Right renal pelvis (tissue), 4 donors: ENCODE data around the gene TUBA3D. TPM values are rescaled to one million over a fixed set of nuclear protein-coding genes. Genes with fewer than 3 reads are reported as not detected.
"Not testable (repeated sequence)": the region's sequence is repeated elsewhere in the genome, so short reads cannot be mapped to it uniquely, and the experiment has no call there.

Experiments
- DNase-seq, 4 donors: peaks; one replicate each; pipeline ENCODE4 v3.0.0-alpha.2; 2013; ENCODE audit warnings: low read depth in 4 of 4, low spot score in 3 of 4, missing footprints in 1 of 4
- polyA plus RNA-seq, 4 donors: library from polyadenylated mRNA; unstranded; fragments of 120-200 nt; gene quantifications; one replicate each; pipeline ENCODE4 v1.2.1, GENCODE V29; 2013; ENCODE audit not compliant: insufficient read length in 4 of 4

TUBA3D gene
- polyA plus RNA-seq, 4 donors = 0.40 to 0.82 (median 0.50) TPM

DNA sequence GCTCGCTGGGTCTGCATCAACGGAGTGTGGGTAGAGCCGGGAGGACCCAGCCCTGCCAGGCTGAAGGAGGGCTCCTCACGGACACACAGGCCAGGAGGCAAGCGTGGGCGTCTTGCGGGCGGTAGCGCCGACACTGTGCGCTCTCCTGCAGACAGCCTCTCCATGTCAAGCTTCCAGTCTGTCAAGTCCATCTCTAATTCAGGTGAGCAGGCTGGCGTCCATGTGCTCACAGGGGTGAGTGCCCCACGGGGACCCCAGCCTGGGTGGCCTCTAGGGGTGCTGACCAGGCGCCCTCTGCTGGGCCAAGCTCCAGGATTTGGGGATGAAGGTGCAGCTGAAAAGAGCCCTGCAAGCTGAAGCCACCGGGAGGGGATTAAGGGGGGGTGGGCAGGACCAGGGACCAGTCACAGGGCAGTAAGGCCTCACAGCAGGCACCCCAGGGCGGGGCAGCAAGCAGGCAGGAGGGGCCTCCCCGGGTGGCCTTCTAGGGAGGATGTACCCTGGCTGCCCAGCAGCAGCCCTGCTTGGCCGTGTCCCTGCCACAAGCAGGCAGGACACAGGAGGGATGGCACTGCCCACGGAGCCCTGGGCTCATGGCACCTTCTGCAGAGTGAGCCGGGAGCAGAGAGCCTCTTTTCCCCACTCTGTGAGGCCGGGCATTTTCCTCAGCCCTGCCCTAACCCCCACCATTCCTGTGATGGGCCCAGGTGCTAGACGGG is 54.9 kb downstream of the TUBA3D start:
- DNase-seq = not testable (repeated sequence)

DNA sequence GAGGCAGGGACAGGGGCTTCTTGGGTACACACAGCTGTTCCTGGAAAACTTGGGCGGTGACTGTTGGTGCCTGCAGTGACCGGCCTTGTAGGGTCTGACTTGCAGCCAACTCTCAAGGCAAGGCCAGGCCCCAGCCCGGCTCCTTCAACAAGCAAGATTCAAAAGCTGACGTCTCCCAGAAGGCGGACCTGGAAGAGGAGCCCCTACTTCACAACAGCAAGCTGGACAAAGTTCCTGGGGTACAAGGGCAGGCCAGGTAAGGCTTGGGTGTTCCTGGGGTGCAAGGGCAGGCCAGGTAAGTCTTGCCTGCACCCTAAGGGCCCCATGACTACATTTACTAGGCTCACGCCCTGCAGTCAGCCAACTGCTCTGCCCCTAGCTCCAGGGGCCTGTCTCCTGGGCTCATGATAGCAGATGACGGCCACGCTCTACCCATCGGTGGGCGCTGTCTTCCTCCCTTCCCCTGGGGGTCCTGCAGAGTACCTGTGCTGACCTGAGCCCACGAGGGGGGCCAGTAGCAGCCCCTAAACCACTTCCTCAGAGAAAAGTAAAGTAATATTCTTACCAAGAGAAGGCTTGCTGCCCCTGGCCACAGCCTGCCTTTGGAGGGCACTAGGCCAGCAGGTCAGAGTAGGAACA is 55.7 kb downstream of the TUBA3D start:
- not testable (repeated sequence) for DNase-seq

Other genes starting within 250 kb of the TUBA3D start
- gene RAB6D, start 112.0 kb upstream of the TUBA3D start, polyA plus RNA-seq = 1 to 10 TPM in 3 of 4 donors, under 1 TPM in 1; 0.96 to 2.2 (median 1.6) TPM
- gene MZT2A, start 16.3 kb downstream of the TUBA3D start, polyA plus RNA-seq = 10 to 100 TPM; 34.7 to 89.5 (median 49.3) TPM
- 10 to 100 TPM; 14.5 to 19.0 (median 15.8) TPM for gene CCDC74A, start 51.8 kb downstream of the TUBA3D start, polyA plus RNA-seq